WERI-Rb-1 (cell line): Measurements from ENCODE around the gene PREX1.

Experiments used
- DNase-seq: peaks from one replicate; pipeline ENCODE4 v3.0.0-alpha.2; 2020
- H3K27ac ChIP-seq: fragments of 250-450 bp; sonication (Bioruptor Pico); 2 replicates; pipeline ENCODE4 v1.5.1; 2020; ENCODE audit warnings: mild to moderate bottlenecking, moderate library complexity
- H3K27me3 ChIP-seq: fragments of 250-450 bp; sonication (Bioruptor Pico); 2 replicates; pipeline ENCODE4 v1.5.1; 2021; ENCODE audit warnings: mild to moderate bottlenecking, low read depth, moderate library complexity; ENCODE audit not compliant: insufficient read depth, severe bottlenecking
- H3K36me3 ChIP-seq: fragments of 250-450 bp; sonication (Bioruptor Pico); 2 replicates; pipeline ENCODE4 v1.5.1; 2020; ENCODE audit warnings: mild to moderate bottlenecking, moderate library complexity
- H3K4me3 ChIP-seq: 2 replicates; pipeline ENCODE4 v1.5.1; 2011; ENCODE audit warnings: low read depth, mild to moderate bottlenecking, control low read depth, low read length
- H3K9me3 ChIP-seq: fragments of 250-450 bp; sonication (Bioruptor Pico); 2 replicates; pipeline ENCODE4 v1.5.1; 2021; ENCODE audit warnings: mild to moderate bottlenecking, moderate library complexity; ENCODE audit not compliant: severe bottlenecking
- TF ChIP-seq, protein P1 (sequence below): IDR thresholded peaks from 2 replicates; pipeline ENCODE4 v1.5.1; 2011; ENCODE audit warnings: low read depth, mild to moderate bottlenecking, control low read depth, inconsistent platforms, low read length

The PREX1 gene

DNA sequence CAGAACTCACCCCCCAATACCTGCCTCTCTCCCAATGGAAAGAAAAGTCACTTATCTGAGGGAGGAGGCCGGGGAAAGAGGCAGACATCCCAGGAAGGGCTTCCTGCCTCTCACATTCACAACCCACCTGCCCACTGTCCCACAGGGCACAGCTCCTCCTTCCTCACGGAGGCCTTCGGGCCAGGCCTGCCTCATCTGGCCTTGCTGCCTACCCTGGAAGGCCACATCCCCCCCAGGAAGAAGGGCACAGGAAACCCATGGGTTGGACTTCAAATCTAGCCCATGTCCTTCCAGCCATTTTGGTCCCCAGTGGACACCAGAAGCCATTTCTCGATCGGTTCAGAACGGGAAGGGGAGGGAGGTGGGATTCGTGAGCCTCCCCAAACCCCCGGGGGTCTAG, 162.0 kb downstream of the PREX1 start:
- no peak overlapping the region for H3K4me3 ChIP-seq
- TF ChIP-seq, protein P1, sequence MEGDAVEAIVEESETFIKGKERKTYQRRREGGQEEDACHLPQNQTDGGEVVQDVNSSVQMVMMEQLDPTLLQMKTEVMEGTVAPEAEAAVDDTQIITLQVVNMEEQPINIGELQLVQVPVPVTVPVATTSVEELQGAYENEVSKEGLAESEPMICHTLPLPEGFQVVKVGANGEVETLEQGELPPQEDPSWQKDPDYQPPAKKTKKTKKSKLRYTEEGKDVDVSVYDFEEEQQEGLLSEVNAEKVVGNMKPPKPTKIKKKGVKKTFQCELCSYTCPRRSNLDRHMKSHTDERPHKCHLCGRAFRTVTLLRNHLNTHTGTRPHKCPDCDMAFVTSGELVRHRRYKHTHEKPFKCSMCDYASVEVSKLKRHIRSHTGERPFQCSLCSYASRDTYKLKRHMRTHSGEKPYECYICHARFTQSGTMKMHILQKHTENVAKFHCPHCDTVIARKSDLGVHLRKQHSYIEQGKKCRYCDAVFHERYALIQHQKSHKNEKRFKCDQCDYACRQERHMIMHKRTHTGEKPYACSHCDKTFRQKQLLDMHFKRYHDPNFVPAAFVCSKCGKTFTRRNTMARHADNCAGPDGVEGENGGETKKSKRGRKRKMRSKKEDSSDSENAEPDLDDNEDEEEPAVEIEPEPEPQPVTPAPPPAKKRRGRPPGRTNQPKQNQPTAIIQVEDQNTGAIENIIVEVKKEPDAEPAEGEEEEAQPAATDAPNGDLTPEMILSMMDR = no peak
- peaks cover 48% of the 10 kb centered on the region for H3K36me3 ChIP-seq
- peaks cover 47% of the 10 kb centered on the region for H3K9me3 ChIP-seq
- no peak for DNase-seq
- H3K27ac ChIP-seq = peak overlapping the region; percentile 70
- no peaks in the 10 kb centered on the region for H3K27me3 ChIP-seq

DNA sequence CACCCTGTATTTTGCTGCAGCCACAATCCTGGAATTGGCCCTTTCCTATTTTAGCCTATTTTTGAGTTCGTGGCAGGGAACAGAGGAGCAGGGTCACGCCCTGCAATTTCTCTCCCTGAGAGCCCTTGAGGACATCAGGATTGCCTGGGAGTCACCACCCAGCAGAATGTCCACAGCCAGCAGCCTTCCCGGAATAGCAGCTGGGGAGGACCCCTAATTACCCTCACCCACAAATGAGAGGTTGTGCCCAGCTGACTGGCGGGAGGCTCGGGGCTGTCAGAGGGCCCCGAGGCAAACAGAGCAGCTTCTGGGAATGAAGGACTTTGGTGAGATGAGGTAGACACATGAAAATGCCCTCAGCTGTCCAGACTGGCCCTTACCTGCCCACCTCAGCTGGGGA, 165.1 kb downstream of the PREX1 start:
- DNase-seq = no peak
- no peak overlapping the region for H3K27ac ChIP-seq
- H3K4me3 ChIP-seq = no peak overlapping the region
- TF ChIP-seq, protein P1 = no peak
- peaks cover 45% of the 10 kb centered on the region for H3K9me3 ChIP-seq
- H3K36me3 ChIP-seq = peaks cover 63% of the 10 kb centered on the region
- H3K27me3 ChIP-seq = no peaks in the 10 kb centered on the region

DNA sequence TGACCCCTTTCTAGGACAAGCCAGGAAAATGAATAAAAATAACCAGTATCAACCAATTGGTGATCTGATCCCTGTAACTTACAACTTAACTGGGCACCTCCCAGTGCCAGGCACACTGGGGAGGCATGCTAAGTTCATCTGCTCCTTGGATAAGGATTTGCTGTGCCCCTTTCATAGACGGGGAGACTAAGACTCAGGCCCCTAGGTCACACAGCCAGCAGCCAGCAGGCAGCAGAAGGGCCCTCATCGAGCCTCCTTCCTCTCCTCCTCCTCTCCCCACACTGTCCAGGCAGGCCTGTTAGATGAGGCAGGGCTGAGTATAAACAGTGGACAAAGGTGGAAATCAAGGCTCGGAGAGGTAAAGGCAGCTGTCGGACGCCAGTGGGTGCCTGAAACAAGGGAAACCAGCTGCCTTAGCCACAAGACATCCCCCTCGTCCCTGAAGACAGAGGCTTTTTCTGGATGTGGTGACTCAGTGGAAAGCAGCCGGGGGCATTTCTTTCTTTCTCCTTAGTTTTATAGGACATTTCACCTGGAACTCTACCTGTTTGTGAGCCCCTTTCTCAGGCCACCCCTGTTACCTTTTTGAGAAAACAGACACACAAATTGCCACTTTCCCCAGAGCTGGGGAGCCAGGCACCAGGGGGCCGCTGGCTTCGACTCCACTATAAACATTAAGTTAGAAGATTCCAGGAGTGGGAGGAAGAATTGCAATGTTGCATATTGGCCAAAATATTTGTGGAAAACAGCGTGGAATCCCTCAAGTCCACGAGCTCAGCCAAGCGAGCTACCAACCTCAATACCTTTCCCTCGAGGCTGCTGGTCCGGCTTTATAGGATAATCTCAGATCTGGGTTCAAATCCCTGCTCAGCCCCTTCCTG, 166.0 kb downstream of the PREX1 start:
- H3K36me3 ChIP-seq = peaks cover 64% of the 10 kb centered on the region
- no peak overlapping the region for H3K4me3 ChIP-seq
- H3K9me3 ChIP-seq = peaks cover 38% of the 10 kb centered on the region
- no peaks in the 10 kb centered on the region for H3K27me3 ChIP-seq
- DNase-seq = no peak
- H3K27ac ChIP-seq = no peak overlapping the region
- TF ChIP-seq, protein P1 = no peak

DNA sequence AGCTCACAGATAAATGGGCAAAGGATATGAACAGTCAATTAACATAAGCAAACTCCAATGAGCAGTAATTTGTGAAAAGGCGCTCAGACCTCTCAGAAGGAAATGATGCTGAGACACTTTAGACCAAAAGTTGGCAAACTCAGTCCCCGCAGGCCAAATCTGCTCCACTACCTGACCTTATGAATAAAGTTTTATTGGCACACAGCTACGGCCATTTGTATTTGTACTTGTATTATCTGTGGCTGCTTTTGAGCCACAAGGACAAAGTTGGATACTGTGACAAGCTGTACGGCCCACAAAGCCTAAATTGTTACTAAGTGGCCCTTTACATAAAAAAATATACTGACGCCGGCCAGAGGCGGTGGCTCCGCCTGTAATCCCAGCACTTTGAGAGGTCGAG, 167.0 kb downstream of the PREX1 start:
- Histone ChIP-seq H3K36me3 (peaks cover 66% of the 10 kb centered on the region), H3K27ac (no peak overlapping the region), H3K27me3 (no peaks in the 10 kb centered on the region), H3K9me3 (peaks cover 28% of the 10 kb centered on the region), H3K4me3 (no peak overlapping the region)
- TF ChIP-seq, protein P1 = no peak
- no peak for DNase-seq

DNA sequence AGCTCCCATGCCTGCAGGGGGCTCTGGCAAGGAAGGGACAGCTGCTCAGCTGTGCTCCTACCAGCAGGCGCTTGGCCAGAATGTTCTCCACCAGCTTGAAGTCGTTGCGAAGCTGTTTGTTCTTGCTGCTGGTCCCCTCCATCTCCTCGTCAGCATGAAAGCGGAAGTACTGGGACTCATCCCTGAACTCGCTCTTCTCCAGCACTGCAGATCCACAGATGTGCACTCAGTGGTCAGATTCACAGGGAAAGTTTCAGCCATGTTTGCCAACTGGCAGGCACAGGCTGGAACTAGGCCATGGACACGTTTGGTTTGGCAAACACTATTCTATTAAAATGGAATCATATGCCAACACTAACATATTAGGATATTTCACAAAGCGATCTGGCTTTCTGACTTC, 167.9 kb downstream of the PREX1 start:
- TF ChIP-seq, protein P1 = no peak
- Histone ChIP-seq H3K9me3 (peaks cover 21% of the 10 kb centered on the region), H3K4me3 (no peak overlapping the region), H3K27ac (no peak overlapping the region), H3K36me3 (peaks cover 71% of the 10 kb centered on the region), H3K27me3 (no peaks in the 10 kb centered on the region)
- no peak for DNase-seq
